IMR-90 (cell line): ENCODE results near the gene RUFY4. TPM values are rescaled to one million over a fixed set of nuclear protein-coding genes. Genes with fewer than 3 reads are reported as not detected.

Experiments
- ATAC-seq: fragments of 200-7000 bp; cut with Tn5 transposase; 2 replicates; pipeline ENCODE4 v1.9.1; 2020; ENCODE audit warnings: low read depth, mild to moderate bottlenecking, moderate library complexity
- BruUV-seq: library from RNA; stranded (reverse); fragments of 400-500 nt; replicated peaks from 2 replicates; lab custom pipeline; 2021; lab: Mats Ljungman, UMichigan
- CTCF ChIA-PET: fragments of 300-600 bp; formaldehyde crosslinking; extraction: SDS; loops from one replicate; lab custom pipeline; 2021; ENCODE audit warnings: antibody characterized with exemption; lab: Yijun Ruan, JAX
- POLR2A ChIA-PET: fragments of 300-600 bp; sonication (Branson Sonifier 250); formaldehyde crosslinking; loops from one replicate; lab custom pipeline; 2022; ENCODE audit warnings: antibody characterized with exemption; ENCODE audit not compliant: unreplicated experiment; lab: Charles Lee
- DNase-seq: peaks from one replicate; pipeline ENCODE4 v3.0.0; 2013
- H2AFZ ChIP-seq: replicated peaks from 2 replicates; pipeline ENCODE3; 2013; ENCODE audit warnings: low read length, mild to moderate bottlenecking; ENCODE audit not compliant: poor library complexity
- H2AK5ac ChIP-seq: 2 replicates; pipeline ENCODE4 v1.6.1; 2013; ENCODE audit warnings: low read depth, low read length, inconsistent platforms
- H2AK9ac ChIP-seq: replicated peaks from 2 replicates; pipeline ENCODE3; 2013; ENCODE audit warnings: mild to moderate bottlenecking, low read depth, low read length, moderate library complexity; ENCODE audit not compliant: poor library complexity
- H2BK120ac ChIP-seq: 2 replicates; pipeline ENCODE4 v1.6.1; 2013; ENCODE audit warnings: low read depth, low read length, inconsistent platforms
- H2BK15ac ChIP-seq: 3 replicates; pipeline ENCODE4 v1.6.1; 2013; ENCODE audit warnings: low read depth, low read length, inconsistent platforms
- H2BK20ac ChIP-seq: 2 replicates; pipeline ENCODE4 v1.6.1; 2013; ENCODE audit warnings: low read depth, mild to moderate bottlenecking, inconsistent platforms, low read length, moderate library complexity
- H2BK5ac ChIP-seq: 2 replicates; pipeline ENCODE4 v1.6.1; 2013; ENCODE audit warnings: mild to moderate bottlenecking, low read depth, low read length, inconsistent platforms; ENCODE audit not compliant: poor library complexity, severe bottlenecking
- H3K14ac ChIP-seq: replicated peaks from 2 replicates; pipeline ENCODE4 v1.6.1; 2013; ENCODE audit warnings: low read depth, low read length, inconsistent platforms
- H3K18ac ChIP-seq: 2 replicates; pipeline ENCODE4 v1.6.1; 2013; ENCODE audit warnings: low read depth, low read length, control low read depth
- H3K23ac ChIP-seq: 2 replicates; pipeline ENCODE4 v1.6.1; 2013; ENCODE audit warnings: low read depth, low read length, inconsistent platforms
- H3K27ac ChIP-seq: 2 replicates; pipeline ENCODE4 v1.5.1; 2013; ENCODE audit warnings: mild to moderate bottlenecking, control low read depth, low read length; ENCODE audit not compliant: insufficient read depth
- H3K27me3 ChIP-seq: 2 replicates; pipeline ENCODE4 v1.6.1; 2013; ENCODE audit warnings: low read length; ENCODE audit not compliant: control insufficient read depth, insufficient read depth
- H3K36me3 ChIP-seq: 2 replicates; pipeline ENCODE4 v1.6.1; 2013; ENCODE audit warnings: low read length, mixed read lengths; ENCODE audit not compliant: control insufficient read depth, insufficient read depth
- H3K4ac ChIP-seq: 2 replicates; pipeline ENCODE4 v1.6.1; 2013; ENCODE audit warnings: low read depth, low read length, inconsistent platforms
- H3K4me1 ChIP-seq: 2 replicates; pipeline ENCODE4 v1.6.1; 2013; ENCODE audit warnings: low read length, mixed read lengths; ENCODE audit not compliant: control insufficient read depth, insufficient read depth
- H3K4me2 ChIP-seq: 2 replicates; pipeline ENCODE4 v1.6.1; 2013; ENCODE audit warnings: low read depth, mild to moderate bottlenecking, control low read depth, low read length, moderate library complexity
- H3K4me3 ChIP-seq: 2 replicates; pipeline ENCODE4 v1.5.1; 2013; ENCODE audit warnings: low read depth, mild to moderate bottlenecking, control low read depth, low read length, moderate library complexity; ENCODE audit not compliant: insufficient read depth
- H3K56ac ChIP-seq: 2 replicates; pipeline ENCODE4 v1.6.1; 2013; ENCODE audit warnings: low read length, inconsistent platforms; ENCODE audit not compliant: insufficient read depth; ENCODE audit errors: extremely low read depth
- H3K79me1 ChIP-seq, 2 experiments: 2 replicates each; pipeline ENCODE4 v1.6.1; 2013; ENCODE audit warnings: low read length in 2 of 2, inconsistent platforms in 1 of 2, low read depth in 1 of 2
- H3K9ac ChIP-seq: 2 replicates; pipeline ENCODE4 v1.6.1; 2013; ENCODE audit warnings: low read depth, low read length, control low read depth
- H3K9me1 ChIP-seq: 2 replicates; pipeline ENCODE4 v1.6.1; 2013; ENCODE audit warnings: low read length, inconsistent platforms; ENCODE audit not compliant: insufficient read depth
- H3K9me3 ChIP-seq: 2 replicates; pipeline ENCODE4 v1.6.1; 2013; ENCODE audit warnings: low read length; ENCODE audit not compliant: control insufficient read depth, insufficient read depth
- H4K20me1 ChIP-seq: 2 replicates; pipeline ENCODE4 v1.6.1; 2013; ENCODE audit warnings: low read length, inconsistent platforms; ENCODE audit not compliant: insufficient read depth
- H4K5ac ChIP-seq: 2 replicates; pipeline ENCODE4 v1.6.1; 2013; ENCODE audit warnings: mild to moderate bottlenecking, low read depth, low read length, control low read depth
- H4K8ac ChIP-seq, 2 experiments: 2 replicates each; pipeline ENCODE4 v1.6.1; 2013; ENCODE audit warnings: low read depth in 2 of 2, low read length in 2 of 2, control low read depth in 1 of 2, inconsistent platforms in 1 of 2
- H4K91ac ChIP-seq: 2 replicates; pipeline ENCODE4 v1.6.1; 2013; ENCODE audit warnings: low read depth, low read length, inconsistent platforms; ENCODE audit not compliant: insufficient read depth
- BHLHE40 ChIP-seq: fragments of 150-350 bp; IDR thresholded peaks from 2 replicates; pipeline ENCODE4 v1.6.1; 2016; ENCODE audit warnings: mild to moderate bottlenecking, low read depth, low read length
- CEBPB ChIP-seq: IDR thresholded peaks from 2 replicates; pipeline ENCODE4 v1.6.1; 2012; ENCODE audit warnings: low read depth, low read length, improper control_type of control experiment
- CHD1 ChIP-seq: IDR thresholded peaks from 2 replicates; pipeline ENCODE4 v1.6.1; 2012; ENCODE audit warnings: low read depth, low read length, improper control_type of control experiment
- CTCF ChIP-seq: conservative IDR thresholded peaks from 2 replicates; pipeline ENCODE4 v1.5.1; 2012; ENCODE audit warnings: mild to moderate bottlenecking, low read depth, low read length, improper control_type of control experiment
- ELK1 ChIP-seq: fragments of 150-350 bp; IDR thresholded peaks from 2 replicates; pipeline ENCODE4 v1.6.1; 2016; ENCODE audit warnings: low read depth, mild to moderate bottlenecking, low read length, moderate library complexity, borderline replicate concordance
- FOS ChIP-seq: fragments of 150-350 bp; IDR thresholded peaks from 2 replicates; pipeline ENCODE4 v1.6.1; 2016; ENCODE audit warnings: low read depth, low read length
- MAFK ChIP-seq: IDR thresholded peaks from 2 replicates; pipeline ENCODE4 v1.6.1; 2012; ENCODE audit warnings: low read depth, low read length, improper control_type of control experiment
- MAZ ChIP-seq: IDR thresholded peaks from 2 replicates; pipeline ENCODE4 v1.6.1; 2012; ENCODE audit warnings: low read depth, mild to moderate bottlenecking, low read length, improper control_type of control experiment, moderate library complexity, borderline replicate concordance
- MXI1 ChIP-seq: IDR thresholded peaks from 2 replicates; pipeline ENCODE4 v1.6.1; 2012; ENCODE audit warnings: low read depth, mild to moderate bottlenecking, low read length, moderate library complexity, borderline replicate concordance
- NFE2L2 ChIP-seq: fragments of 150-350 bp; IDR thresholded peaks from 2 replicates; pipeline ENCODE4 v1.6.1; 2016; ENCODE audit warnings: low read depth, mild to moderate bottlenecking, low read length
- POLR2A ChIP-seq: IDR thresholded peaks from 2 replicates; pipeline ENCODE4 v1.6.1; 2012; ENCODE audit warnings: mild to moderate bottlenecking, low read depth, low read length
- RAD21 ChIP-seq: IDR thresholded peaks from 2 replicates; pipeline ENCODE4 v1.6.1; 2012; ENCODE audit warnings: low read length, improper control_type of control experiment
- RCOR1 ChIP-seq: IDR thresholded peaks from 2 replicates; pipeline ENCODE4 v1.6.1; 2012; ENCODE audit warnings: mild to moderate bottlenecking, low read length, improper control_type of control experiment; ENCODE audit not compliant: insufficient replicate concordance
- RFX5 ChIP-seq: IDR thresholded peaks from 2 replicates; pipeline ENCODE4 v1.8.0; 2012; ENCODE audit warnings: low read depth, mild to moderate bottlenecking, low read length, moderate library complexity
- SMC3 ChIP-seq: fragments of 150-350 bp; IDR thresholded peaks from 2 replicates; pipeline ENCODE4 v1.6.1; 2016; ENCODE audit warnings: low read depth, mild to moderate bottlenecking, antibody characterized with exemption, low read length, moderate library complexity
- USF2 ChIP-seq: fragments of 150-350 bp; IDR thresholded peaks from 2 replicates; pipeline ENCODE4 v1.6.1; 2017; ENCODE audit warnings: mild to moderate bottlenecking, antibody characterized with exemption, low read length, low read depth
- WGBS, 2 experiments: methylation state at CpG; one replicate each; pipeline versions ENCODE4 v1.1.5 to v1.1.7; 2013; ENCODE audit warnings: missing lambda C conversion rate in 2 of 2; ENCODE audit not compliant: insufficient read length in 1 of 2; ENCODE audit errors: extremely low coverage in 2 of 2; 5-methylcytosine and 5-hydroxymethylcytosine counted together
- dilution Hi-C: fragments of 300-500 bp; cut with HindIII; formaldehyde crosslinking; loops from one replicate; pipeline ENCODE4 v1.14.3; 2018; ENCODE audit warnings: low sequenced_read_pairs; ENCODE audit not compliant: unreplicated experiment
- in situ Hi-C: fragments of 300-500 bp; cut with MboI; formaldehyde crosslinking; loops from 3 replicates; pipeline ENCODE4 v1.14.3; 2019; ENCODE audit warnings: low sequenced_read_pairs, inconsistent platforms, mixed read lengths
- intact Hi-C: fragments of 100-400 bp; cut with micrococcal nuclease; formaldehyde crosslinking; loops from 2 replicates; pipeline ENCODE4 v1.10.0; 2022
- polyA plus RNA-seq, 3 experiments: library from polyadenylated mRNA; depleted of rRNA; stranded (reverse); fragments of >200 nt; gene quantifications; 2 replicates each; pipeline ENCODE4 v1.2.3, GENCODE V29; 2012; ENCODE audit warnings: low replicate concordance in 1 of 3
- total RNA-seq: library from RNA; depleted of rRNA; stranded (reverse); fragments of >200 nt; gene quantifications from 2 replicates; pipeline ENCODE4 v1.2.3, GENCODE V29; 2012

RUFY4 gene
- total and polyA plus RNA-seq, 2 of the 4 experiments (the other 2 are of a cell fraction), result not detected

GRCh38 chr2:218020966-218021535 lies 48.0 kb upstream of the RUFY4 start:
- in situ Hi-C loops, result no loop called here

More at GRCh38 chr2:218020966-218021535, 48.0 kb upstream of the RUFY4 start:
- no peak overlapping the region for H3K9ac ChIP-seq
- POLR2A ChIA-PET, result no interaction called here
- no peaks in the 10 kb centered on the region for H3K79me1 ChIP-seq
- no peak for TF ChIP-seq MXI1
- TF ChIP-seq RCOR1, result no peak
- TF ChIP-seq BHLHE40, result no peak
- no peak for TF ChIP-seq NFE2L2
- no peak for TF ChIP-seq RFX5
- TF ChIP-seq FOS, result no peak
- no peak for TF ChIP-seq CHD1
- TF ChIP-seq CEBPB, result no peak
- no peak for TF ChIP-seq MAFK
- TF ChIP-seq CTCF, result no peak
- TF ChIP-seq RAD21, result no peak
- TF ChIP-seq POLR2A, result no peak
- TF ChIP-seq USF2, result no peak
- TF ChIP-seq ELK1, result no peak
- no peak for TF ChIP-seq MAZ
- no peak for TF ChIP-seq SMC3
- CTCF ChIA-PET, result no interaction called here
- H3K9me3 ChIP-seq, result no peaks in the 10 kb centered on the region
- no peak overlapping the region for H3K23ac ChIP-seq
- no peak overlapping the region for H4K91ac ChIP-seq
- H3K27ac ChIP-seq, result no peak overlapping the region
- no peak overlapping the region for H3K14ac ChIP-seq
- no peak overlapping the region for H4K8ac ChIP-seq
- no peak overlapping the region for H3K4me3 ChIP-seq
- 100% methylated on average over 2 of the region's 6 CpGs; no CpG with 5 or more reads in 1 of the 2 experiments for WGBS, 2 experiments
- dilution Hi-C loops, result no loop called here
- H3K4me2 ChIP-seq, result no peak overlapping the region
- H2BK15ac ChIP-seq, result no peak overlapping the region
- H3K4ac ChIP-seq, result no peak overlapping the region
- H2BK120ac ChIP-seq, result no peak overlapping the region
- H4K20me1 ChIP-seq, result no peaks in the 10 kb centered on the region
- BruUV-seq, result no TSS peak
- H2BK5ac ChIP-seq, result no peak overlapping the region
- no peaks in the 10 kb centered on the region for H3K4me1 ChIP-seq
- no peaks in the 10 kb centered on the region for H3K36me3 ChIP-seq
- no peak overlapping the region for H2AFZ ChIP-seq
- H2BK20ac ChIP-seq, result no peak overlapping the region
- DNase-seq, result no peak
- peaks cover 19% of the 10 kb centered on the region for H3K27me3 ChIP-seq
- H3K9me1 ChIP-seq, result no peaks in the 10 kb centered on the region; the same call in 1 of the 2 replicates
- H3K56ac ChIP-seq, result no peak overlapping the region
- ATAC-seq, result no peak
- no peak overlapping the region for H4K5ac ChIP-seq
- peak overlapping the region; percentile 72 for H2AK9ac ChIP-seq
- no peak overlapping the region for H2AK5ac ChIP-seq
- H3K18ac ChIP-seq, result no peak overlapping the region
- intact Hi-C loops, result no loop called here
